GM18502 (cell line): Measurements from ENCODE around the gene HBM.
"Not testable (repeated sequence)": the region's sequence is repeated elsewhere in the genome, so short reads cannot be mapped to it uniquely, and the experiment has no call there.

Experiments
- ATAC-seq: cut with Tn5 transposase; IDR thresholded peaks from one replicate; pipeline ENCODE4 v1.9.1; 2021; ENCODE audit warnings: mild to moderate bottlenecking; ENCODE audit not compliant: unreplicated experiment, poor library complexity

Gene HBM

DNA sequence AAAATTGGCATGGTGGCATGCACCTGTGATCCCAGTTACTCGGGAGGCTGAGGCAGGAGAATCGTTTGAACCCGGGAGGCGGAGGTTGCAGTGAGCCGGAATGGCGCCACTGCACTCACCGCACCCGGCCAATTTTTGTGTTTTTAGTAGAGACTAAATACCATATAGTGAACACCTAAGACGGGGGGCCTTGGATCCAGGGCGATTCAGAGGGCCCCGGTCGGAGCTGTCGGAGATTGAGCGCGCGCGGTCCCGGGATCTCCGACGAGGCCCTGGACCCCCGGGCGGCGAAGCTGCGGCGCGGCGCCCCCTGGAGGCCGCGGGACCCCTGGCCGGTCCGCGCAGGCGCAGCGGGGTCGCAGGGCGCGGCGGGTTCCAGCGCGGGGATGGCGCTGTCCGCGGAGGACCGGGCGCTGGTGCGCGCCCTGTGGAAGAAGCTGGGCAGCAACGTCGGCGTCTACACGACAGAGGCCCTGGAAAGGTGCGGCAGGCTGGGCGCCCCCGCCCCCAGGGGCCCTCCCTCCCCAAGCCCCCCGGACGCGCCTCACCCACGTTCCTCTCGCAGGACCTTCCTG lies 14.4 kb downstream of the HBM start, which contains the start of gene HBQ1:
Gene HBQ1 (plus strand): TSS at position 359 of the 575 bp plus-strand sequence. CDS start 28 bp downstream, at position 387.
- no peak for ATAC-seq

DNA sequence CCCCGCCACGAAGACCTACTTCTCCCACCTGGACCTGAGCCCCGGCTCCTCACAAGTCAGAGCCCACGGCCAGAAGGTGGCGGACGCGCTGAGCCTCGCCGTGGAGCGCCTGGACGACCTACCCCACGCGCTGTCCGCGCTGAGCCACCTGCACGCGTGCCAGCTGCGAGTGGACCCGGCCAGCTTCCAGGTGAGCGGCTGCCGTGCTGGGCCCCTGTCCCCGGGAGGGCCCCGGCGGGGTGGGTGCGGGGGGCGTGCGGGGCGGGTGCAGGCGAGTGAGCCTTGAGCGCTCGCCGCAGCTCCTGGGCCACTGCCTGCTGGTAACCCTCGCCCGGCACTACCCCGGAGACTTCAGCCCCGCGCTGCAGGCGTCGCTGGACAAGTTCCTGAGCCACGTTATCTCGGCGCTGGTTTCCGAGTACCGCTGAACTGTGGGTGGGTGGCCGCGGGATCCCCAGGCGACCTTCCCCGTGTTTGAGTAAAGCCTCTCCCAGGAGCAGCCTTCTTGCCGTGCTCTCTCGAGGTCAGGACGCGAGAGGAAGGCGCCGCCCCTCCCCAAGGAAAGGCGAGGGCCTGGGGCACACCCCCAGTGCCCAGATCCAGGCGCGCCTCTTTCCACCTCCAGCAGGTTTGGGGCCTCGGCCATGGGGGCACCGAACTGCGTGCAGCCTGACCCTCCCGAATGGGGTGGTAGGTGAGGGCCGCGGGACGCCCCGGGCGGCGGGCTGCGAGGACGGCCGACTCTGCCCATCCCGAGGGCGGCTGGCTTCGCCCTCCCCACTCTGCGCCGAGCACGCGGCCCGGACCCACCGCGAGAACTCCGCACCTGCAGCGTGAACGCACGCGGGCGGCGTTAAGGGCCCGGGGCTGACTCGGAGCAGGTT lies 15.1 kb downstream of the HBM start:
- peak; percentile 47 for ATAC-seq

DNA sequence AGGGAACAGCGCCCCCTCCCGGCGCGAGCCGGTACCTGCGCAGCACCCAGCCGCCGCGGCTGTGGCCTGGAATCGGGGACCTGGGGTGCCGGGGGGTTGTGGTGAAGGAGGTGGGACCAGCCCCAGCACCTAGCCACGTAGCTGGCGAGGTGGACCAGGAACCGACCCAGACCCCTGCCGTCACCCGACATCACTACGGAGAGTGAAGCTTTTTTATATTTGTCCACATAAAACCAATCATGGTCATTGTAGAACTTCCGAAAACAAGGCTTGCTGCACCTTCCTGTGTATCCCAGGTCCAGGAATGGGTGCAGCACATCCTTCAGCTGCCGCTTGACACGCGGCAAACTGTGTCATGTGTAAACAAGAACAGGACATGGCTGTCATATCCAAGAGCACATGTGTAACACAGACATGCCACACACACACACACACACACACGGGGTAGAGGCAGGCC lies 15.8 kb downstream of the HBM start:
- no peak for ATAC-seq

DNA sequence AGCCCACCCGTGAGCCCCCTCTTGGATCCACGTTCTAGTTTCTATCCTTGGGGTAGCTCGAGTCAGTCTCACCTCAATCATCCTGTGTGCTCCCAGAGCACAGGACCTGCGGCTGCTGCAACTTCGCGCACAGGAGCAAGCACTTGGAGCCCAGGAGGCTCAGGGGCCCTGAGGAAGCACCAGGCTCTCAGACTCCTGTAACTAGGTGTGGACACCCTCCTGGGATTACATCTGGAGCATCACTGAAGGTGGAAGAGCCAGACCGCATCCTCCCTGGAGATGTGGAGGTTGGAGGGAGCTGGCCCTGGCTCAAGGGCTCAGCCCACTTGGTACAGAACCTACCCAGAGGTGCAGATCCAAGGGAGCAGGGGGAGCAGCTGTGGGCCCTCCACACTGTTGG lies 17.2 kb downstream of the HBM start:
- no peak for ATAC-seq

DNA sequence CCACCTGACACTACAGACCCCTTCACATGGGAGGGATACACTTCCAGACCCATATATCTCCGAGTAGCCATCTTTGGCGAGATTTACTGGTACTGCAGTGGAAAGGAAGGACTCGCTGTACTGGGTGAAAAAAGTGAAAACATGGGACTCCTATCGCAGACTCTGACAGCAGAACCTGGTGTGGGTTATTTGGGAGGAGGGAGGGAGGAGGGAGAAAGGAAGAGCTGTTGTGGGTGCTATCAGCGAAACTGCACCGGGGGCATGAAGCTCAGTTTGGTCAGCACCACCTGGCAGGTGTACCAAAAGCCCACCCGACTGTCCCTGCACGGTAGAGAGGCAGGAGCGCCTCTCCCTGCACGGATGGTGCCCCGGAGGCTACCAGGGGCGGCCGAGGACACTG lies 19.4 kb downstream of the HBM start:
- no peak for ATAC-seq

DNA sequence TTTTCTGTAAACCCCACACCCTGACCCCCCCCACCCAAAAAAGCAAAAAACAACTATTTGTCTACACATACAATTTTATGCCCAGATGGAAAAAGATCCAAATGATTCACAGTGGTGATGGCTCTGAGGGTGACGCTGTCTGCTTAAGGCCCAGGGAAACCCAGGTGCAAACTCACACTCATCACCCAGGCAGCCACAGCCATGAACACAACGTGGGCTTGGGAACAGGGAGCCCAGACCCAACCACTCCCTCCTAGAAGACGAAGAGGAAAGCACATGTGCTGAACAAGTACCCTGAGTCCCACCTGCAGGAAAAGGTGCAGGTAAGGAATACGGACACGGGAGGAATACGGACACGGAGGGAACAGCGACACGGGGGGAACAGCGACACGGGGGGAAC lies 19.9 kb downstream of the HBM start:
- no peak for ATAC-seq

DNA sequence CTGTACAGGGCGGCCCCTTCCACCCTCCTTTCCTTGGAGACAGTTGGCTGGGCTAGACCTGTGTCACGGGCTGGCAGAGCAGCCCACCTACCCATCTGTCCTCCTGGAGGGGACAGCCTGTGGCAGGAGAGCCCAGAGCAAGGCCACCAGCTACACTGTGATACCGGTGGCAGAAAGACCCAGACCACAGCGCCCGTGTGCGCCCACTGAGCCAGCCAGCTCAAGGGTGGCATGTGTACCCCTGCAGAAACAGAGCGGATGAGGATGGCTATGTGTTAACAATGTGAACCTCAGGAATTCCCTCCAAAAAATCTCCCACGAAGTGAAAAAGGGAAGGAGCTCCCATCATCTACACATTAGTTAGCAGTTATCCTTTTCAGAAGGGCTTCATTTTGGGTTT lies 21.6 kb downstream of the HBM start:
- no peak for ATAC-seq

DNA sequence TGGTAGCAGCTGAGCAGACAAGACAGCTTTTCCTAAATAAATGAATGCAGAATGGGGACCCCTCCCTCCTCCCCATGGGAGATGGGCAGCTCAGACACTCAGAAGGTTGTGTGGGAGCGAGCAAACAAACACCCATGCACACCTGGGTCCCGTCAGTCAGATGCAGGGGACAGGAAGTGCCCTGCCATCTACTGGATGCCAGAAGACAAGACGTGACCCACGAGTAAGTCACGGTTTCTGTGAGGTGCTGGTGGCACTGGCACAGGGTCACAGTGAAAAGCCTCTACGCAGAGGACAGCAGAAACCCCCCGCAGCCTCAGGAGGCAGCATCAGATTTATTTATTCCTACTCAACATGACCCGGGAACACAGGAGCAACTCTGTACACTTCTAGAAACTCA lies 22.9 kb downstream of the HBM start:
- no peak for ATAC-seq

DNA sequence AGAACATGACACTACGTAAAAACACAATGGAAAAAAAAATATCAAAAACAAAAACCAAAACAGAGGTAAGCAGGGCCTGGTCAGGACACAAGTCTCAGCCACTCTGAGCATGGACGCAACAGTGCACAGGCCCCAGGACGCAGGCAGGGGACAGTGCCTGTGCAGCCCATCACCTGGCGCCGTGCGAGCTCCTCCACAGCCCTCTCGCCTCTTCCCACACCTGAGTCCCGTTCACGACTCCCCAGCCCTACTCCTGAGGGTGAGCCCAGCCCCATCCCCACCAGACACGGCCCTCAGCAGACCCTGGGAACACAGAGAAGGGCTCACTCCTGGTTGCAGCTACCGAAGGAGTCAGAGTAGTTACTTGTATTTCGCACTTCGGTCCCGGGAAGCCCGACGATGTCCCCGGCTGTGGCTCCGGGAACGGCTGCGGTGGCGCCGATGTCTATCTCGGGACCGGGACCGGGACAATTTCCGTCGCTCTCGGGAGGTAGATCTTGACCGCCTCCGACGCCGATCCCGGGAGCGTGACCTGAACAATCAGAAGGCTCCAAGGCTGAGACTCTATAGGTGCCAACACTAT lies 23.9 kb downstream of the HBM start:
- no peak for ATAC-seq

DNA sequence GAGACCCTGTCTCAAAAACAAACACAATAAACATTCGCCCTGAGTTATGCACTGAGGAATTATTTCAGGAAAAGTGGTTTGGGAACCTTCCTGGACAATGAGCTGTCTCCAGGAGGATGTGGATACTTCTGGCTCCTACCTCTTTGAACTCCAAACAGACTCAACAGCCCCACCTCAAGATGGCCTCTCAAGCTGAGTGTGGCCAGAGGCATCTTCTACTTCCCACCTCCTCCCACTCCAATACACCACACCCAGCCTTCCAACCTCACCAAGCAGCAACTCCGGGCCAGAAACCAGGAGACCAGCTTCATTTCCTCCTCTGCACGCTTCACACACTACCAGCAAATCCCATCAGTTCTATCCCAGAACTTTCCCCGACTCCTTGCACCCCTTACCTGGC lies 26.1 kb downstream of the HBM start:
- ATAC-seq, result no peak

DNA sequence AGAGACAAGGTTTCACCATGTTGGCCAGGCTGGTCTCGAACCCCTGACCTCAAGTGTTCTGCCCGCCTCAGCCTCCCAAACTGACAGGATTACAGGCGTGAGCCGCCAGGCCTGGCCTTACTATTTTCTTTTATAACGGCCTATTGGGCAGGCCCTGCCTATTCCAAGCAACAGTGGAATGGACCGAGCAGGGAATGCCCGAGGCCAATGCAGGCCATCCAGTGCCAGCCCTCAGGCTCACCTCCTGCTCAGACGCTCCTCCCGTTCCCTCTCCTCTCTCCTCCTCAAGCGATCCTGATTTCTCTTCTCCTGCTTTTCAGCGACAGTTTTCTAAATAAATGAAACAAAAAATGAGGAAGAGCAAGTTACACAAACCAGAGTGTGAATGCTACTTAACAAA lies 26.9 kb downstream of the HBM start:
- no peak for ATAC-seq

DNA sequence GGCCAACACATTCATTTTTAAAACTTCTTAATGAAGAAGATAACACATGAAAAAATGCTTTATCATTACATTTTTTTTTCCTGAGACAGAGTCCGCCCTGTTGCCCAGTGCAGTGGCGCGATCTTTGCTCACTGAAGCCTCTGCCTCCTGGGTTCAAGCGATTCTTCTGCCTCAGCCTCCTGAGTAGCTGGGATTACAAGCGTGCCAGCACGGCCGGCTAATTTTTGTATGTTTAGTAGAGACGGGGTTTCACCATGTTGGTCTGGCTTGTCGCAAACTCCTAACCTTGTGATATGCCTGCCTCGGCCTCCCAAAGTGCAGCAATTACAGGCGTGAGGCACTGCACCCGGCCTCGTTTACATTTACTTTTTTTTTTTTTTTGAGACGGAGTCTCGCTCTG lies 27.7 kb downstream of the HBM start:
- no peak for ATAC-seq

DNA sequence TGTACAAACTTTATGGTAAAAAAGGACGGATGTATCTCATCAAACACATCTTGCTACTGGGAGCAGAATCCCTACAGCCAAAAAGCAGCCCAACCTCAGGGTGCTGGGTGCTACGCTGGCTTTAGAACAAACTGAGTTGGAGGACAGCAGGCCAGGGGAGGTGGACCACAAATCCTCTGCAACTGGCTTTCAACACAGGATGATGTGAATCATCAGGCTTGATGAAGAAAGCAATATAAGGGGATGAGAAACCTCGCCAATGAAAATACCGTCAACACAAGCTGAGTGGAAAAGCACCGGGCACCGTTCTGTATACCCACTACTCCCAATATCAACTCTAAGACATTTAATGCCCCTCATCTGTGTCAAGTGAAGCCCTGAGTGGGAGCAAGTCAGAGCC lies 28.7 kb downstream of the HBM start:
- ATAC-seq, result no peak

DNA sequence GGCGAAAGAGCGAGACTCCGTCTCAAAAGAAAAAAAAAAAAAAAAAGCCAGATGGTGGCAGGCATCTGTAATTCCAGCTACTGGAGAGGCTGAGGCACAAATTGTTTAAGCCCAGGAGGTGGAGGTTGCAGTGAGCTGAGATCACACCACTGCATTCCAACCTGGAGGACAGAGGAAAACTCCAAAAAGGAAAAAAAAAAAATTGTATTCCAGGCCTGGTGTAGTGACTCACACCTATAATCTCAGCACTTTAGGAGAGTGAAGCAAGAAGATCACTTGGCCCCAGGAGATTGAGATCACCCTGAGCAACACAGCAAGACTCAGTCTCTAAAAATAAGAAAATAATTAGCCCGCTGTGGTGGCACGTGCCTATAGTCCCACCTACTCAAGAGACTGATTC lies 34.6 kb downstream of the HBM start:
- ATAC-seq, result no peak

DNA sequence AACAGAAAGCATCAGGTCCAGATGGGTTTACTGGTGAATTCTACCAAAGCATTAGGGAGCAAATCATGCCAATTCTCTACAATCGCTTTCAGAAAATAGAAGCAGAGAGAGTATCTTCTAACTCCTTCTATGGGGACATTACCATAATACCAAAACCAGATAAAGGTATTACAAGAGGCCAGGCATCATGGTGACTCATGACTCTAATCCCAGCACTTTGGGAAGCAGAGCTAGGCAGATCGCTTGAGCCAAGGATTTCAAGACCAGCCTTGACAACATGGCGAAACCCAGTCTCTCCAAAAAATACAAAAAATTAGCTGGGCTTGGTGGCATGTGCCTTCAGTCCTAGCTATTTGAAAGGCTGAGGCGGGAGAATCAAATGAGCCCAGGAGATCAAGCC lies 37.5 kb downstream of the HBM start:
- no peak for ATAC-seq

DNA sequence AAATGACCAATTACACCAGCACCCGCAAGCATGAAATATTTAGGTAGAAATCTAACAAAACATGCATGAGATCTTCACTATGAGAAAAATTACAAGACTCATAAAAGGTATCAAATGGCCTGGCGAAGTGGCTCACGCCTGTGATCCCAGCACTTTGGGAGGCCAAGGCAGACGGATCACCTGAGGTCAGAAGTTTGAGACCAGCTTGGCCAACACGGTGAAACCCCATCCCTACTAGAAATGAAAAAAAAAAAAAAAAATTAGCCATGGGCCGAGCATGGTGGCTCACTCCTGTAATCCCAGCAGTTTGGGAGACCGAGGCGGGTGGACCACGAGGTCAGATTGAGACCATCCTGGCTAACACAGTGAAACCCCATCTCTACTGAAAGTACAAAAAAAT lies 38.3 kb downstream of the HBM start:
- not testable (repeated sequence) for ATAC-seq

DNA sequence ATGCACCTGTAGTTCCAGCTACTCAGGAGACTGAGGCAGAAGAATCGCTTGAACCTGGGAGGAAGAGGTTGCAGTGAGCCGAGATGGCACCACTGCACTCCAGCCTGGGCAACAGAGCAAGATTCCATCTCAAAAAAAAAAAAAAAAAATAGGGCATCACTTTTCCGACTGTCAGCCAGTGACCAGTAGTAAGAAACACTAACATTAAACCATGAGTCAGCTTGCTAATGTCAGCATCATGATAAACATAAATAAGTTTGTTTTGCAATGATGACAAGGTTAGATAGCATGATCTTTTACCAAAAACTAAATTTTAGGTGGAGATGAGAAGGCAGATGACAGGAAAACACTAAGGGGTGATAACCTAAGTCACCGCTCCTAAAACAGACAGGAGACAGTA lies 43.6 kb downstream of the HBM start:
- not testable (repeated sequence) for ATAC-seq

DNA sequence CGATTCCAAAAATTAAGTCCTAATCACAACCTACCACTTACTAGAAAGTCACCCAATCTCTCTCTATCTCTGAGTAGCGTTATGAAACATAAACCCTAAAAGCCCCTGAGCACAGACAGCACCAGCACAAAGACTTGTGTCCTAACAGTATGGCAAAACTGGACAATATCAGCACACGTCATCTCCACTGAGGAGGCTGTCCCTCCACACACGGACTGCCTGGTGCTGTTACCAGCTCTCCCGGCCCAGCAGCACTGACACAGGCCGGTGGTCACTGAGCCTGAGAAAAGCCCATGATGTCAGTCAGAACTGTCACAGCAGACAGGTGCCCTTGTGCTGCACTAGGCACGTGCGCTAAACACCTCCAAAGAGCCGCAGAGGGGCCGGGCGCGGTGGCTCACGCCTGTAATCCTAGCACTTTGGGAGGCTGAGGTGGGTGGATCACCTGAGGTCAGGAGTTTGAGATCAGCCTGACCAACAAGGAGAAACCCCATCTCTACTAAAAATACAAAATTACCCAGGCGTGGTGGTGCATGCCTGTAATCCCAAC lies 45.9 kb downstream of the HBM start:
- ATAC-seq, result not testable (repeated sequence)

DNA sequence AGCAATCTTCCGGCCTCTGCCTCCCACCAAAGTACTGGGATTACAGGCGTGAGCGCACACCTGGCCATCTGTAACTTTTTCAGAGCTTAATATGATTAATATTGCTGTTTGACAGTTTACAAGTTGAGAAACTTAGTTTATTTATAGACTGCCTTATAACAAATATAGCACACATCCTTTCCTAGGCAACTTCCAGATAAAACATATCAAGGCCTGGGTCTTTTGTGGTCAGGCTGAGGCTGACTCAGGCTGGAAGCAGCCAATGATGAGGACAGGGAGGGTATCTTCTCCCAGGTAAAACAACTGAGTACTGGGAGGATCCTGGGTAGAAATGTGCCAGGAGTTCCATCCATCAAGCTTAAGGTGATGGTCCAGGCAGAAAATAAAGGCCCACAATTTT lies 47.2 kb downstream of the HBM start:
- ATAC-seq, result no peak
